T-cell (primary cell): ENCODE data around the gene ATG9B. TPM values are rescaled to one million over a fixed set of nuclear protein-coding genes. Genes with fewer than 3 reads are reported as not detected.
A peak's percentile ranks its signal among the peaks of the same experiment; 100 is the strongest.

Experiments
- ATAC-seq, 4 experiments: fragments of 200-7000 bp in 3 of 4; fragments of 150-1000 bp in 1 of 4; cut with Tn5 transposase; replicated peaks in 1 of 4; 1 replicate in 3 of 4; 2 replicates in 1 of 4; pipeline ENCODE4 v1.10.0; 2021; ENCODE audit warnings: moderate library complexity in 3 of 4, mild to moderate bottlenecking in 2 of 4, moderate number of reproducible peaks in 1 of 4
- CTCF ChIA-PET, 2 donors: fragments of 300-600 bp; sonication (Branson Sonifier 250); formaldehyde crosslinking; loops; one replicate each; lab custom pipeline; 2022; ENCODE audit warnings: antibody characterized with exemption in 2 of 2; lab: Charles Lee
- POLR2A ChIA-PET, 2 donors: fragments of 300-600 bp; sonication (Branson Sonifier 250); formaldehyde crosslinking; loops; one replicate each; lab custom pipeline; 2022; ENCODE audit warnings: antibody characterized with exemption in 2 of 2; lab: Charles Lee
- DNase-seq, 35 experiments: peaks; one replicate each; pipeline versions ENCODE4 v3.0.0 to v3.0.0-alpha.2; 2013 to 2023
- H3K27ac ChIP-seq: one replicate; pipeline ENCODE4 v1.5.1; 2013; ENCODE audit warnings: low read length
- H3K27me3 ChIP-seq, 2 experiments: replicated peaks in 1 of 2; 1 replicate in 1 of 2; 2 replicates in 1 of 2; pipeline versions ENCODE4 v1.6.1 to v1.7.0; 2013; ENCODE audit warnings: low read length in 1 of 2, mixed read lengths in 1 of 2; ENCODE audit not compliant: control insufficient read depth in 2 of 2, insufficient read depth in 2 of 2; ENCODE audit errors: extremely low read depth in 1 of 2
- H3K36me3 ChIP-seq, 2 donors: 1 replicate in 1 of 2; 2 replicates in 1 of 2; pipeline versions ENCODE4 v1.6.1 to v1.7.0; 2013; ENCODE audit warnings: low read length in 1 of 2; ENCODE audit not compliant: control insufficient read depth in 2 of 2, insufficient read depth in 1 of 2; ENCODE audit errors: extremely low read depth in 1 of 2
- H3K4me1 ChIP-seq, 2 experiments: 1 replicate in 1 of 2; 2 replicates in 1 of 2; pipeline versions ENCODE4 v1.6.1 to v1.7.0; 2013; ENCODE audit warnings: low read length in 2 of 2, mixed read lengths in 1 of 2; ENCODE audit not compliant: insufficient read depth in 2 of 2, control insufficient read depth in 1 of 2; ENCODE audit errors: extremely low read depth in 1 of 2
- H3K4me3 ChIP-seq, 2 donors: 1 replicate in 1 of 2; 2 replicates in 1 of 2; pipeline versions ENCODE4 v1.5.1 to v1.7.0; 2013; ENCODE audit warnings: mild to moderate bottlenecking in 2 of 2, low read length in 1 of 2, moderate library complexity in 1 of 2; ENCODE audit not compliant: control insufficient read depth in 1 of 2; ENCODE audit errors: extremely low read depth in 1 of 2
- H3K9me3 ChIP-seq: 2 replicates; pipeline ENCODE4 v1.7.0; 2013
- H3K27ac Mint-ChIP-seq, 2 donors: one replicate each; pipeline ENCODE4 v1.8.0; 2020 to 2021; ENCODE audit warnings: mild to moderate bottlenecking in 2 of 2, mixed read lengths in 2 of 2
- H3K27me3 Mint-ChIP-seq, 2 donors: one replicate each; pipeline ENCODE4 v1.8.0; 2021 to 2022; ENCODE audit warnings: mixed read lengths in 2 of 2
- H3K36me3 Mint-ChIP-seq: one replicate; pipeline ENCODE4 v1.8.0; 2021; ENCODE audit warnings: mixed read lengths
- H3K4me1 Mint-ChIP-seq, 3 donors: one replicate each; pipeline ENCODE4 v1.8.0; 2020 to 2022; ENCODE audit warnings: mixed read lengths in 3 of 3, mild to moderate bottlenecking in 1 of 3
- H3K4me3 Mint-ChIP-seq, 3 donors: one replicate each; pipeline ENCODE4 v1.8.0; 2020 to 2022; ENCODE audit warnings: mild to moderate bottlenecking in 3 of 3, mixed read lengths in 3 of 3, moderate library complexity in 3 of 3
- H3K9me3 Mint-ChIP-seq, 3 donors: one replicate each; pipeline ENCODE4 v1.8.0; 2020 to 2022; ENCODE audit warnings: mixed read lengths in 3 of 3
- WGBS: methylation state at CpG from one replicate; pipeline ENCODE4 v1.1.5; 2013; ENCODE audit warnings: missing lambda C conversion rate; ENCODE audit not compliant: insufficient coverage; 5-methylcytosine and 5-hydroxymethylcytosine counted together
- total RNA-seq, 35 experiments: library from RNA in 6 of 35; stranded (reverse) in 6 of 35; fragments of 120-200 nt in 1 of 35; gene quantifications; one replicate each; pipeline versions ENCODE4 v1.2.1 to v1.2.4 and lab custom pipeline; 2013 to 2026

ATG9B gene
- total RNA-seq, 5 donors from 2014 or later (not counting 1 experiment from before 2014, with no cell fraction given): 24.0 to 37.0 (median 31.8) TPM

DNA sequence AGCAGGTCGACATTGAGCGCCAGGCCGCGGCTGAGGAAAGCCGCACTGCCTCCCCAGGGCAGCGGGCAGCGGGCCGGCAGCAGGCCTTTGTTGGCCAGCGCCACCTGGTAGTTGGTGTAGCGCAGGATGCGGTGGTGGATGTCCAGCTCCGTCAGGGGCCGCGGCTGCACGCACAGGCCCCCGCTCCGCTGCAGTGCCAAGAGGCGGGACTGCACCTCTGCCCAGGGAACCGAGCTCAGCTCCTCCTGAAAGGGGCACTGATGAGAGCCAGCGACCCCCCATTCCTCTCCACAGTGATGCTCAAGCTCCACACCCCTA lies 5.2 kb downstream of the ATG9B start:
- peak overlapping the region; percentile 7 to 53 for H3K4me3 ChIP-seq
- CTCF ChIA-PET: interaction anchor here (0.6 to 3.8 kb wide), 10 partner anchors 8 to 154 kb away, joined by 3 to 19 read pairs (median 3); partner anchors contain the start of genes ABCB8 (in 1 of the 2) and FASTK (in 1 of the 2)
- H3K36me3 Mint-ChIP-seq: peaks cover 5% of the 10 kb centered on the region

GRCh38 chr7:151018421-151019129 lies 5.7 kb downstream of the ATG9B start:
- POLR2A ChIA-PET: interaction anchor here in 1 of 2 donors (0.9 to 1.0 kb wide), 2 partner anchors 10 kb away, joined by 3 read pairs; partner anchors contain the start of gene ABCB8

More for the DNA sequence above, 5.2 kb downstream of the ATG9B start:
- H3K4me1 ChIP-seq: peaks cover 20 to 54% of the 10 kb centered on the region in 2 experiments
- no peaks in the 10 kb centered on the region for H3K9me3 Mint-ChIP-seq
- POLR2A ChIA-PET: interaction anchor here in 1 of 2 donors (0.9 to 1.0 kb wide), 2 partner anchors 9 to 11 kb away, joined by 3 read pairs; partner anchors contain the start of gene ABCB8
- peak overlapping the region; percentile 41 to 84 (median 72) for H3K4me3 Mint-ChIP-seq
- peaks cover 0 to 15% of the 10 kb centered on the region in 2 donors for H3K27me3 Mint-ChIP-seq
- WGBS: 34% methylated on average over 19 of the region's 20 CpGs
- ATAC-seq (no peak), DNase-seq (no peak)
- H3K27ac Mint-ChIP-seq: peak overlapping the region in 1 of 2 donors; percentile 45
- H3K27ac ChIP-seq: no peak overlapping the region
- H3K9me3 ChIP-seq: no peaks in the 10 kb centered on the region
- H3K27me3 ChIP-seq: peaks cover 5 to 48% of the 10 kb centered on the region in 2 experiments
- H3K36me3 ChIP-seq: no peaks in the 10 kb centered on the region
- peaks cover 45 to 57% (median 53%) of the 10 kb centered on the region in 3 donors for H3K4me1 Mint-ChIP-seq

DNA sequence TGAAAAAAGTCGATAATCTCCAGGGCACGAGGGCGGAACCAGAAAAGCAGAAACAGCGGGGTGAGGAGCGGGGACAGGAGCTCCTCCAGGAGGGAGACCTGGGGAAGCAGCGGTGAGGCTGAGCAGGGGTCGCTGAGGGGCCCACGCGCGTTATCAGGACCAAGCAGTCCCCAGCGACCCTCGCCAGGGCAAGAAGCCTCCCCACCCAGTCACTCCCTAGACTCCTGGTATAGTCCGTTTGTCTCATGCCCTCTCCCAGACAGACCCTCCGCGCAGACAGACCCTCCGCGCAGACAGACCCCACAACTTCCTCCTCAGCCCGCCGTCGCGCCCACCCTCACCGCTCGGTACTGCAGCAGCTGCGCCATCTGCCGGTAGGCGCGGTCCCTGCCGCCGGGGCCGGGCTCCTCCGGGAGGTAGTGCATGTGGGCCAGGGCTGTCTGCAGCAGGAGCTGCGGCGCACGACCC lies 6.3 kb downstream of the ATG9B start:
- ChIA-PET POLR2A (interaction anchor here in 1 of 2 donors (0.9 to 1.0 kb wide), 2 partner anchors 10 kb away, joined by 3 read pairs; partner anchors contain the start of gene ABCB8), CTCF (interaction anchor here (0.7 to 3.8 kb wide), 14 partner anchors 9 to 471 kb away, joined by 3 to 19 read pairs (median 3); partner anchors contain the start of genes ABCB8 (in 2 of the 2) and FASTK (in 1 of the 2))
- Mint-ChIP-seq H3K4me1 (peaks cover 54 to 62% (median 61%) of the 10 kb centered on the region in 3 donors), H3K36me3 (peaks cover 5% of the 10 kb centered on the region), H3K4me3 (peak overlapping the region; percentile 77 to 84 (median 83)), H3K27ac (peak overlapping the region; percentile 63 to 98), H3K9me3 (no peaks in the 10 kb centered on the region), H3K27me3 (peaks cover 0 to 15% of the 10 kb centered on the region in 2 donors)
- H3K36me3 ChIP-seq: no peaks in the 10 kb centered on the region
- H3K4me3 ChIP-seq: peak overlapping the region; percentile 49 to 53
- ATAC-seq (peak; percentile 56 to 76 (median 64)), DNase-seq (peak; percentile 43 to 87 (median 72))
- peaks cover 25 to 65% of the 10 kb centered on the region in 2 experiments for H3K4me1 ChIP-seq
- 9% methylated on average over 22 of the region's 34 CpGs for WGBS
- H3K9me3 ChIP-seq: no peaks in the 10 kb centered on the region
- H3K27me3 ChIP-seq: peaks cover 5 to 42% of the 10 kb centered on the region in 2 experiments
- peak overlapping the region; percentile 41 for H3K27ac ChIP-seq

More at GRCh38 chr7:151018421-151019129, 5.7 kb downstream of the ATG9B start:
- H3K4me3 Mint-ChIP-seq: peak overlapping the region; percentile 77 to 84 (median 83)
- peak in 19 of 35 experiments; percentile 20 to 68 (median 42) for DNase-seq
- no peaks in the 10 kb centered on the region for H3K9me3 ChIP-seq
- H3K27me3 ChIP-seq: peaks cover 5 to 45% of the 10 kb centered on the region in 2 experiments
- H3K27ac Mint-ChIP-seq: peak overlapping the region; percentile 63 to 98
- peaks cover 0 to 15% of the 10 kb centered on the region in 2 donors for H3K27me3 Mint-ChIP-seq
- peaks cover 21 to 60% of the 10 kb centered on the region in 2 experiments for H3K4me1 ChIP-seq
- ATAC-seq: peak; percentile 34 to 54 (median 44)
- peaks cover 5% of the 10 kb centered on the region for H3K36me3 Mint-ChIP-seq
- peak overlapping the region; percentile 49 to 53 for H3K4me3 ChIP-seq
- peak overlapping the region; percentile 41 for H3K27ac ChIP-seq
- CTCF ChIA-PET: interaction anchor here (0.5 to 3.8 kb wide), 17 partner anchors 8 to 605 kb away, joined by 3 to 19 read pairs (median 3); partner anchors contain the start of genes ABCB8 (in 1 of the 2) and FASTK (in 1 of the 2)
- peaks cover 50 to 60% (median 58%) of the 10 kb centered on the region in 3 donors for H3K4me1 Mint-ChIP-seq
- H3K36me3 ChIP-seq: no peaks in the 10 kb centered on the region
- no peaks in the 10 kb centered on the region for H3K9me3 Mint-ChIP-seq
- WGBS: 2% methylated on average over 73 of the region's 82 CpGs

- POLR2A ChIA-PET: no interaction called here
- peak overlapping the region; percentile 49 to 53 for H3K4me3 ChIP-seq
- H3K9me3 Mint-ChIP-seq: no peaks in the 10 kb centered on the region
- no peaks in the 10 kb centered on the region for H3K9me3 ChIP-seq
- WGBS: 62% methylated on average over 8 of the region's 13 CpGs
- peak overlapping the region; percentile 77 to 84 (median 83) for H3K4me3 Mint-ChIP-seq
- peaks cover 59 to 67% (median 66%) of the 10 kb centered on the region in 3 donors for H3K4me1 Mint-ChIP-seq
- H3K36me3 Mint-ChIP-seq: peaks cover 7% of the 10 kb centered on the region
- H3K27ac Mint-ChIP-seq: peak overlapping the region; percentile 63 to 98
- CTCF ChIA-PET: interaction anchor here (0.7 to 3.8 kb wide), 9 partner anchors 8 to 471 kb away, joined by 3 to 19 read pairs (median 3); partner anchors contain the start of gene ABCB8 (in 2 of the 2)
- peak overlapping the region; percentile 41 for H3K27ac ChIP-seq
- ATAC-seq (no peak), DNase-seq (peak in 1 of 35 experiments; percentile 37)
- no peaks in the 10 kb centered on the region for H3K36me3 ChIP-seq
- H3K4me1 ChIP-seq: peaks cover 29 to 71% of the 10 kb centered on the region in 2 experiments
- H3K27me3 ChIP-seq: peaks cover 5 to 40% of the 10 kb centered on the region in 2 experiments
- H3K27me3 Mint-ChIP-seq: peaks cover 0 to 15% of the 10 kb centered on the region in 2 donors
Observed at GRCh38 chr7:151017370-151017952, 6.8 kb downstream of the ATG9B start.

DNA sequence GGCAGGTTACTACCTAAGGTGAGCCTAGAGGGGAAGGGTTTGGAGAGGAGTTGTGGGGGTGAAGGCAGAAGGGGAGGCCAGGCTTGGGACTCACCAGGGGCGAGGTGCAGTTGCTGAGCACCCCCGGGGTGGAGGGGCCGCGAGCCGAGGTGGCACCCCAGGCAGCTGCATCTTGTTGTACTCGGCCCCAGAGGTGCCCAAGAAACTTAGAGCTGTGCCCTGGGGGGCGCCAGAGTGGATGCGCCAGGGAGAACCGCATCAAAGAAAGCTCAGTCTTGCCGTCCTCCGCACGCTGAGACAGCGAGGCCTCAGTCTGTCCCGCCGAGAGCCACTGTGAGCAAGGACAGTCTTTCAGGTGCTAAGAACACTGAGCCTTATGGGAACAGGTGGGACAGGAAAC lies 7.4 kb downstream of the ATG9B start:
- peaks cover 64 to 72% (median 71%) of the 10 kb centered on the region in 3 donors for H3K4me1 Mint-ChIP-seq
- peaks cover 10% of the 10 kb centered on the region for H3K36me3 Mint-ChIP-seq
- CTCF ChIA-PET: interaction anchor here in 1 of 2 donors (1.0 to 3.8 kb wide), 2 partner anchors 9 to 11 kb away, joined by 4 to 19 read pairs; partner anchors contain the start of gene ABCB8
- H3K27me3 Mint-ChIP-seq: peaks cover 0 to 16% of the 10 kb centered on the region in 2 donors
- POLR2A ChIA-PET: no interaction called here
- peak overlapping the region in 2 of 3 donors; percentile 83 to 84 for H3K4me3 Mint-ChIP-seq
- peak overlapping the region; percentile 66 to 98 for H3K27ac Mint-ChIP-seq
- Histone ChIP-seq H3K4me1 (peaks cover 32 to 75% of the 10 kb centered on the region in 2 experiments), H3K4me3 (no peak overlapping the region), H3K27ac (no peak overlapping the region), H3K36me3 (no peaks in the 10 kb centered on the region), H3K9me3 (no peaks in the 10 kb centered on the region), H3K27me3 (peaks cover 5 to 40% of the 10 kb centered on the region in 2 experiments)
- WGBS: 81% methylated on average over 15 of the region's 15 CpGs
- H3K9me3 Mint-ChIP-seq: no peaks in the 10 kb centered on the region
- DNase-seq (peak in 1 of 35 experiments; percentile 38), ATAC-seq (no peak)
